Hepatic stellate cell (primary cell): ENCODE results near the gene MRI1.
A peak's percentile ranks its signal among the peaks of the same experiment; 100 is the strongest.
"Not testable (repeated sequence)": the region's sequence is repeated elsewhere in the genome, so short reads cannot be mapped to it uniquely, and the experiment has no call there.

Experiments
- DNase-seq: peaks from one replicate; pipeline ENCODE4 v3.0.0; 2011; ENCODE audit warnings: low spot score

MRI1 gene

GRCh38 chr19:13761423-13761822 lies 2.9 kb upstream of the MRI1 start:
- DNase-seq, result no peak

- DNase-seq, result no peak
Observed at GRCh38 chr19:13762635-13763235, 1.6 kb upstream of the MRI1 start.

GRCh38 chr19:13763265-13763664 lies 1.1 kb upstream of the MRI1 start:
- no peak for DNase-seq

- DNase-seq, result peak; percentile 50
Observed at GRCh38 chr19:13764821-13765394, 586 bp downstream of the MRI1 start.

GRCh38 chr19:13765395-13766094 lies 1.2 kb downstream of the MRI1 start:
- no peak for DNase-seq

GRCh38 chr19:13766095-13766481 lies 1.8 kb downstream of the MRI1 start:
- DNase-seq, result no peak

GRCh38 chr19:13768510-13768909 lies 4.2 kb downstream of the MRI1 start:
- no peak for DNase-seq

GRCh38 chr19:13770013-13770635 lies 5.8 kb downstream of the MRI1 start:
- no peak for DNase-seq

GRCh38 chr19:13774217-13775191 lies 10.2 kb downstream of the MRI1 start, which contains the start of gene C19orf53:
TSS of gene C19orf53 (plus strand) at chr19:13774456. CDS start at chr19:13774478, 22 bp downstream.
- peak; percentile 97 for DNase-seq

GRCh38 chr19:13778398-13778797 lies 14.1 kb downstream of the MRI1 start:
- no peak for DNase-seq

- DNase-seq, result no peak
Observed at GRCh38 chr19:13778847-13779246, 14.5 kb downstream of the MRI1 start.

GRCh38 chr19:13779794-13780193 lies 15.5 kb downstream of the MRI1 start:
- not testable (repeated sequence) for DNase-seq

- peak; percentile 93 for DNase-seq
Observed at GRCh38 chr19:13781547-13781946, 17.2 kb downstream of the MRI1 start.

- no peak for DNase-seq
Observed at GRCh38 chr19:13782537-13782936, 18.2 kb downstream of the MRI1 start.

GRCh38 chr19:13783565-13784500 lies 19.5 kb downstream of the MRI1 start:
- DNase-seq, result no peak

GRCh38 chr19:13784731-13785452 lies 20.6 kb downstream of the MRI1 start:
- DNase-seq, result peak; percentile 69

GRCh38 chr19:13788991-13789390 lies 24.7 kb downstream of the MRI1 start:
- peak; percentile 68 for DNase-seq

- DNase-seq, result no peak
Observed at GRCh38 chr19:13790354-13790753, 26.0 kb downstream of the MRI1 start.

- not testable (repeated sequence) for DNase-seq
Observed at GRCh38 chr19:13793317-13793716, 29.0 kb downstream of the MRI1 start.

GRCh38 chr19:13794398-13794756 lies 30.1 kb downstream of the MRI1 start:
- DNase-seq, result peak; percentile 75
